CD4-positive, alpha-beta T cell treated with Interleukin-15 for 4 hours (primary cell): ENCODE data around the gene RSPH10B.
"Not testable (repeated sequence)": the region's sequence is repeated elsewhere in the genome, so short reads cannot be mapped to it uniquely, and the experiment has no call there.

Source experiments
- DNase-seq: peaks from one replicate; pipeline ENCODE4 v3.0.0-alpha.2; 2020; ENCODE audit warnings: low spot score

Gene RSPH10B

GRCh38 chr7:5970347-5970911 is at the start of gene RSPH10B:
RSPH10B (minus strand) TSS chr7:5970689; CDS start chr7:5967116, 3,573 bp downstream.
- DNase-seq: not testable (repeated sequence)

- no peak for DNase-seq
Observed at GRCh38 chr7:6016653-6016966, 46.1 kb upstream of the RSPH10B start.

DNA sequence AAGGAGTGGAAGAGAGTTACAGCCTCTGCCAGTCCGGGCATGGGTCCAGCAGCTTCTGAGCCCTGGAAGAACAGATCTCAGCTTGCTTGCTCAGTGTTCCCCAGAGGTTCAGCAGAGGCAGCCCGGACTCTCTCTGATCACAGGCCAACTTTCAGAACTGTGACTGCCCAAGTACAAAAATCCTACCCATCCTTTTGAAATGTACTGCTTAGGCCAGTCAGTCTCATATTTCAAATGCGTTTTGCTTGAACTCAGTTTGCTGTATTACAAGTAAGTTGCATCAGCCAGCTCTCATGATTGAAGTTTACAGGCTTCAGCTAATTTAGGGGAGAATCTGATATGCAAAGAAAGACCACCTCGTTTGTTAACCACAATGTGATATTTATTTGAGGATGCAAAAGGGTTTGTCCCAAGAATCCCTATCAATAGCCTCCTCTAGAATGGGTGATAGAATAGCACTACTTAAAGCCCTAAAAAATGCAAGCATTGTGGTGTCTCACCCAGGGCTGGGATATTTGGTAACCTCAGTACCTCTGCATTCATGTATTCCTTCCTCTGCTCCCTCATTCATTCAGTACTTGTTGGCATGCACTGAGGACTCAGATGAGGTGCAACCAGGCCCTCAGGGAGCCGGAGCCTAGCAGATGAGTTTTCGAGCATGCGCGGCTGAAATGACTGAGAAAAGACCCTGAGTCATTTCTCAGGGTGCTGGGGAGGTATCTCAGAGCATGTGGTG is 45.6 kb upstream of the RSPH10B start:
- DNase-seq: no peak

- no peak for DNase-seq
Observed at GRCh38 chr7:6012355-6013104, 42.0 kb upstream of the RSPH10B start.

DNA sequence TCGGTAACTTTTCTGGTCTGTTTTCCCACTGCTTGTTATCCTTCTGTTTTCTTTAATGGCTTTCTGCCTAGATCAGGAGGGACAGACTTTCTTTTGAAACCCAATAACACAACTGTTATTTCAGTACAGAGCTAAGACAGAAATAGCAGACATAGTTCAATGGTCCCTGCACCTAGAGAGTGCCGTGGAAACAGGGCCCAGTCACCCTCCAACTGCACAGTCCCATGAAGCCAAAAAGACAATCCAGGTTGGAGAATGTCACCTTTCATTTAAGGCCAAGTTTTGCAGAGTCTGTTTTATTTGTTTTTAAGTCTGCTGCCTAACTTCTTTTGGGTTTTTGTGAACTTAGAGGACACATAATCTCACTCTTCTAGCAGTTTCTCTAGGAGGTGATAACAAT is 41.1 kb upstream of the RSPH10B start:
- DNase-seq: no peak

DNA sequence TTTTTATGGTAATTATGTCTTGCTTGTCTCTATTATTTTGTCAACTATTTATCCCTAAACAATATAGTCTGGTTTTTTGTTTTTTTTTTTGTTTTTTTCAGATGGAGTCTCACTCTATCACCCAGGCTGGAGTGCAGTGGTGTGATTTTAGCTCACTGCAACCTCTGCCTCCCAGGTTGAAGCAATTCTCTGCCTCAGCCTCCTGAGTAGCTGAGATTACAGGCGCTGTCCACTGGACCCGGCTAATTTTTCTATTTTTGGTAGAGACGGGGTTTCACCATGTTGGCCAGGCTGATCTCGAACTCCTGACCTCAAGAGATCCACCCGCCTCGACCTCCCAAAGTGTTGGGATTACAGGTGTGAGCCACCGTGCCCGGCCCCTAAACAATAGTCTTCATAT is 39.9 kb upstream of the RSPH10B start:
- DNase-seq: not testable (repeated sequence)

DNA sequence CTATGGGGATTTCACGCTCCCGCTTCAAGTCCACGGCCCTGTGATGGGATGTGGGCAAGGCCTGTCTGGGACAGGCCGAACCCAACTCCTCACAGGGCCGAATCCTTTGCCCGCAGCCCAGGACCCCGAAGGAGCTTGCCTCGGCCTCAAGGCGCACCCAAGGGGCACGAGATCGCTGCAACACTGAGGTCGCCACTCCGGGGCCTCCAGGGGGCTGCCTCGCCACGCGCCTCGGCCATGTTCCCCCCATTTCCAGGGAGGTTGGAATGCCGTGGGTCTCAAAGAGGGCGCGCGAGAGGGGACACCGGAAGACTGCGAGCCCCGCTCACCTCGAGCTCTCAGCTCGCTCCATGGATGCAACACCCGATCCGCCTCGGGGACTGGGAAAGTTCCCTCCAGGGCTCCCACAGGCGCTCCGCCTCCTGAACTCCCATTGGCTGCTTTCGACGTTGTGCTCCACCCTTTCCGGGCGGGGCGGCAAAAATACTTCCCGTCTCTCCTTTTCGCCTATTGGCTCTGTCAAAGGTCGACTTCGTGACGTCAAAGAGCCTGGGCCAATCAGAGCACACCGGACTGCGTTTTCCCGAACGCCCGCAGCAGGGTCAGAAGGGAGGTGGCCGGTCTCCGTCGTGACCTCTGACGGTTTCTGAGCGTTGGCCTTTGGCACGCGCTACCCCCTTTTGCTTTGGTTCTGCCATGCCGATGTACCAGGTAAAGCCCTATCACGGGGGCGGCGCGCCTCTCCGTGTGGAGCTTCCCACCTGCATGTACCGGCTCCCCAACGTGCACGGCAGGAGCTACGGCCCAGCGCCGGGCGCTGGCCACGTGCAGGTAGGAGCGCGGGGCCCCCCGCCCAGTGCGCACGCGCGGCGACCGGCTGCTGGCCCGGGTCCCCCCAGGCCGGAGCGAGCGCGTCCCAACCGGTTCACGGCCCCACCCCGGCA is 38.5 kb upstream of the RSPH10B start, which contains the start of the genes AIMP2 and PMS2:
Gene AIMP2 (plus strand): TSS at position 605 of the 944 bp plus-strand sequence. CDS start 92 bp downstream, at position 697.
Gene PMS2 (minus strand): TSS at position 382 of the 944 bp plus-strand sequence. CDS start 30 bp downstream, at position 352.
- DNase-seq: peak; percentile 95

DNA sequence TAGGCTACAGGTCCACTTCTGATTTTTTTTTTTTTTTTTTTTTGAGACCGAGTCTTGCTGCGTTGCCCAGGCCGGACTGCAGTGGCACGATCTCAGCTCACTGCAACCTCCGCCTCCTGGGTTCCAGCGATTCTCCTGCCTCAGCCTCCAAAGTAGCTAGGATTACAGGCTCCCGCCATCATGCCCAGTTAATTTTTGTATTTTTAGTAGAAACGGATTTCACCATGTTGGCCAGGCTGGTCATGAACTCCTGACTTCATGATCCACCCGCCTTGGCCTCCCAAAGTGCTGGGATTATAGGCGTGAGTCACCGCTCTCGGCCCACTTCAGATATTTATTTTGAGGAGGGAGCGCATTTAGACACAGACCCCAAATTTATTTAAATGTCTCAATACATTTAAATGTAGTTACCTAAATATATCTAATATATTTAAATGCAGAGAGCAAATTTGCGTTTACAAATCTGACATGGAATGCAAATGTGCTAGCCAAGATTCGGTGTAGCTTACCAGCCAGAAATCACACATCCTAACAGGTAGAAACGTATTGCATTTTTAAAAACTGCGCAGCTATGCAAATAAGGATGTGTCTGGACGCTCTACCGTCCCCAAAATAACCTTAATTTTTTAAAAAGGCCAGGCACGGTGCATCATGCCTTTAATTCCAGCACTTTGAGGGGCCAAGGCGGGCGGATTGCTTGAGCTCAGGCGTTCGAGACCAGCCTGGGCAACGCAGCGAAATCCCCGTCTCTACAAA is 37.5 kb upstream of the RSPH10B start:
- DNase-seq: not testable (repeated sequence)

- no peak for DNase-seq
Observed at GRCh38 chr7:6007386-6007785, 36.9 kb upstream of the RSPH10B start.

- peak; percentile 55 for DNase-seq
Observed at GRCh38 chr7:5997210-5997808, 26.8 kb upstream of the RSPH10B start.

DNA sequence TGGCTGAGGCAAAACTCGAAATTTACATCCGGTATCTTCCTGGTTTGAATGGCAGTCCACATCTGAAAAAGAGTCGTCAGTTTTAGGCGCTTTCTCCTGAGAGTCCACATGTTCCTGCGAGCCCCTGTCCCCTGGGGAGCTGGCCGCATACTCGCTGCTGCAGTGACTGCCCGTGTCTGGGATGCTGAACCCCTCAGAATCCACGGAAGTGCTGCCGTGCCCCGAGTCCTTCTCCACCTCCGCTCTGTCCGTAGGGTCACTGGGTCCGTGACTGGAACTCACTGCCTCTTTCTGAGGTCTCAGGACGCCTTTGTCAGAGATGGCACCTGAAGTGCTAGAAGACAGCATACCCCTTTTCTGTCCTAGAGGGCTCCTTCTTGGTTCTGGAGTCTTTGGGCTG is 16.6 kb upstream of the RSPH10B start:
- not testable (repeated sequence) for DNase-seq

DNA sequence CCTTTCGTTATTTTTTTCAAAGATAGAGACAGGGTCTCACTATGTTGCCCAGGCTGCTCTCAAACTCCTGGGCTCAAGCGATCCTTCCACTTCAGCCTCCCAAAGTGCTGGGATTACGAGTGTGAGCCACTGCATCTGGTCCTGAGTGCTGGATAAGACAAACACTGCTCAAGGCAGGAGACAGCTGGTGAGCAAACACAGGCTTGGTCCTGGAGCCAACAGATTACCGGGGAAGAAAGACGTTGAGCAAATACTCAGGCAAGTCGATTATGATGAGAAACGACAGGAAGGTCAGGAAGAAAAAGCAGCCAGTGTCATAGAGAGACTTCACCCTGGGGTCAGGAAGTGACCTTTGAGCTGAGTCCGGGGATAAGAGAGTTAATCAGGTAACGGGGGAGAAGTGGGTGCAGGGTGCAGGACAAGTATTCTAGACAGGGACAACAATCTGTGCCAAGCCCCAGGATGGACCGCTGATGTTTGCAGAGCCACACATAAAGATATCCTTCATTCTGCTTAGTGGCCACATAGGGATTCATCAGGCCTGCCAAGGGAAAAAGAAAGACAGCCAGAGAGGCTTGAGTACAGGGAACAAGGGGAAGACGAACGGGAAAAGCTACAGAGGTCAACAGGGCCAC is 9.3 kb upstream of the RSPH10B start:
- not testable (repeated sequence) for DNase-seq

GRCh38 chr7:5973580-5973979 is 3.1 kb upstream of the RSPH10B start:
- DNase-seq: not testable (repeated sequence)

DNA sequence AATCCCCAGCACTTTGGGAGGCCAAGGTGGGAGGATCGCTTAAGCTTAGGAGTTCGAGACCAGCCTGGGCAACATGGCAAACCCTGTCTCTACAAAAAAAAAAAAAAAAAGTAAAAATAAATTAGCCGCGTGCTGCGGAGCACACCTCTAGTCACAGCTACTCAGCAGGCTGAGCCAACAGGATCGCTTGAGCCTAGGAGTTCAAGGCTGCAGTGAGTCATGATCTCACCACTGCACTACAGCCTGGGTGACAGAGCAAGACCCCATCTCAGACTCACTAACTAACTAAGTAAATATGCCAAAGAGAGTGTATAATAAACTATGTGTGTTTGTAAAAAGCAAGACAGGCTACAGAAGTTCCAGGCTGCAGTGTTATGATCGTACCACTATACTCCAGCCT is 6.7 kb downstream of the RSPH10B start:
- DNase-seq: not testable (repeated sequence)

GRCh38 chr7:5963205-5963604 is 7.3 kb downstream of the RSPH10B start:
- DNase-seq: not testable (repeated sequence)

DNA sequence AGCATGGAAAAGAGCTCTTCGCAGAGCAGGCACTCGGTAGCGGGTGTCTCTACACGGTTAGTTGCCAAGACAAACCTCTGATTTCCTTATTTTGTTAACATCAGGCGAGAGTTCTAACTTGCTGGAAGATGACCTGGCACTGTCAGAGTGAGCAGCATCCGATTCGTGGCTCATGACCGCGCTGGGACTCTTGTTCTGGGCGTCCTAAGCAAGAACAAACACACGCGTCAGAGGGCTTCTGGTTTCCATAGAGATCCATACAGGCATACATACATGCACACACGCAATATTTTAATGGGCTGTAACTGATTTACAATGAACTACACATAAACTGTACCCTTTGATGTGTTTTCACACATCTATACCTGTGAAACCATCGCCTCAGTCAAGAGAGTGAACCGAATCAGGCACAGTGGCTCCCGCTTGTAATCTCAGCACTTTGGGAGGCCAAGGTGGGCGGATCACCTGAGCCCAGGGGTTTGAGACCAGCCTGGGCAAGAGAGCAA is 35.5 kb downstream of the RSPH10B start:
- DNase-seq: not testable (repeated sequence)

DNA sequence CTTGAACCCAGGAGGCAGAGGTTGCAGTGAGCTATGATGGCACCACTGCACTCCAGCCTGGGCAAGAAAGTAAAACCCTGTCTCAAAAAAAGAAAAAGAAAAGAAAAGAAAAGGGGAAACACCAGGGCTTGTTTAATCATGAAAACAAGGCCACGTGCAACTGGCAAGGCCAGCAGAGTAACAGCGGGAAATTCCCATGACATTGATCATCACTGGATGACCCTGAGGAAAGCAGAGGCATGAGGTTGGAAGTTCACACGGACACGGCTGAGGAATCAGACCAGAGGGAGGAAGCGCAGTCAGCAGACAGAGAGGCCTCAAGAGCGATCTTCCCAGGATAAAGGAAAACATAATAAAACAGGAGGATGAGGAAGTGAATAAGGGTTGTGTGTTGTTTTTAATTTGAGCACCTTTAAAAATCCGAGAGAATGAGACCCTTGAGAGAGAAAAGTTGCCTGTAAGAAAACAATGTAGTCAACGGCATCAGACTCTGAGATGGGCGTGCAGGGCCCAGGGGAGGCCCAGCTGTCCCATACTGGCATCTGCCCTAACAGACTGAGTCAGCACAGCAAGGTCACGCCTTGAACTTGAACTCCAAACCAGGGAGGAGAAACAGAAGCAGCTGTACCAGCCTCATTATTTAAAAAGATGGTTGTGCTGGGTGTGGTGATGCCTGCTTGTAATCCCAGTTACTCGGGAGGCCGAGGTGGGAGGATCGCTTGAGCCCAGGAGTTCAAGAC is 38.4 kb downstream of the RSPH10B start:
- DNase-seq: not testable (repeated sequence)

- not testable (repeated sequence) for DNase-seq
Observed at GRCh38 chr7:5931250-5931649, 39.2 kb downstream of the RSPH10B start.

GRCh38 chr7:5930290-5930689 is 40.2 kb downstream of the RSPH10B start:
- DNase-seq: not testable (repeated sequence)
